ENCODE measurements around the gene PTPRF.

PTPRF gene

DNA sequence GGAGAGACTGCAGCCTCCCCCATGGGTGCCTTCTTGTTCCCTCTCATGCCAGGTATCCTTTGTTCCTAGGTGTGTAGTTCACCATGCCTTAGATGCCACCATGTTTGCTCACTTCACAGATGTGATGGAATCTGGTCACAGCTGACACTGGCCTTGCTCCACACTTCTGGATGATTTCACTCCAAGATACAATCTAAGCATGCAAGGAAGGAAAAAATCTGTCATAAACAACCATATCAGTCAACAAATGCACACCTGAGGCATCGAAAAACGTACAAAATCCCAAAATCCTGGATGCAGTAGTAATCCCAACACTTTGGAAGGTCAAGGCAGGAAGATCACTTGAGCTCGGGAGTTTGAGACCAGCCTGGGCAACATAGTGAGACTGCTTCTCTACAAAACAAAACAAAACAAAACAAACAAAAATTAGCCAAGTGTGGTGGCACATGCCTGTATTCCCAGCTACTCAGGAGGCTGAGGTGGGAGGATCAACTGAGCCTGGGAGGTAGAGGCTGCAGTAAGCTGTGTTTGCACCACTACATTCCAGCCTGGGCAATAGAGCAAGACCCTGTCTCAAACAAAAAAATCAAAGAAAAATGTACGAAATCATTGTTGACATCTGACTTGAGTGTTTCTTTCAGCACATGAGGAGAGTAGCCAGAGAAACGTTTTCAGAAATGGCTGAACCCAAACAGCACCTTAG lies 17.1 kb upstream of the PTPRF start:
- DNase-seq: no peak

DNA sequence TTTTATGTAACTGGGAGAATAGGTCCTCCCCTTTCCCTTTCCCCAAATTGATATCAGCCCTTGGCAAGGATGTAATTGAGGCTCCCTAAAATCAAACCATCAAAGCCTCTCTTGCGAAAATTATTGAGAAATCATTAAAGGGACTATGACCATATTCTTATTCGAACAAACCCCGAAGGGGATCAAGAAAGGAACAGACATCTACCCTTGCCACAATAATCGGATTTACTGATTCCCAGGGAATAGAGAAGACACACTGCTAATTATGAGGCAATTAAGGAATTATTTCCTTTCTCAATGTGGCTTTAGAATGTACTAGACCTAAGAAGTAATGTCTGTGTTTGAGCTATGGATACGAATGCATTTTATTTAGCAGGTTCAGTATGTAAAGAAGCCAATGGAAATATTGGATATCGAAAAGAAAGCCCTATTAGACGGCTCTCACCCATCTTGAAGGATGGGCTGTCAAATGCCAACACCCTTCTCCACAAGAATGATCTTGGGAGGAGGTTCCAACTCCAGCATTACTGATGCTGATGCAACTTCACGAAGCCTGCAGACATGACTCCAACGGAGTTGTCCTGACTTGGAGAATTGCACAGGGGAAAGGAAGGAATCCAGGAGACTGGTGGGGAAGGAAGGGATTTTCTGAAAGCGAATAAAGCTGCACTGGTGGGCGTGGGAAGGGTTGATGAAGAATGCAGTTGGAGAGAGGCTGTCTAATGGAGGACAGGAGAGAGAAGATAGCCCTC lies 11.6 kb upstream of the PTPRF start:
- no peak for DNase-seq

DNA sequence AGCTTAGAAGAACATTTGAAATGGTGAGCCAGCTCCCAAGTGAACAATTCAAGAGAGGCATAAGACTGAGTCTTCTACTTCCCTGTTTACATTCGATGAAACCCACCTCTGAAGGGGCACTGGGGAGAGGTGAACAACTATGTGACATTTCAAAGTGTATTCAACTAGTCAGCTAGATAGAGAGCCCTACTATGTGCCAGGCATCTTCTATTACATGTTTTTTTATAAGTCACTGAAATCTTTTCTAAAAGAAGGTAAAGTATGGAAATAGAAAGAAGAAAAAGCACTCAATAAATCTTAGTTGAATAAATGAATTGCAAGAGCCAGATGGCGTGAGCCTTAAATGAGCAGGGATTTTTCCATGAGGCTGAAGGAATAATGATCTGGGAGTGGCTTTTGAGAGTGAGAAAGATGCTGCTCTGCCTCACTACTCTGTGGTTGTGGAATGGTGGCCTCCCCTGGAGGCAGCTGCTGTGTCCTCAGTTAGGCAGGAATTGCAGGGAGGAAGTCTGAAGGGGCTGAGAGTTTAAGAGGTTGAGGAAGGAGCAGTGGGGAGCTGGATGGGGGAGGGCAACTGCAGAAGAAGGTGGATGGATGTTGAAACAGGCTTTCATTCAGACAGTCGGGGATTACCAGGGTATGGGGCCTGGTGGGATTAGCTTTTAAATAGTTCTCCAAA lies 10.4 kb upstream of the PTPRF start:
- no peak for DNase-seq

DNA sequence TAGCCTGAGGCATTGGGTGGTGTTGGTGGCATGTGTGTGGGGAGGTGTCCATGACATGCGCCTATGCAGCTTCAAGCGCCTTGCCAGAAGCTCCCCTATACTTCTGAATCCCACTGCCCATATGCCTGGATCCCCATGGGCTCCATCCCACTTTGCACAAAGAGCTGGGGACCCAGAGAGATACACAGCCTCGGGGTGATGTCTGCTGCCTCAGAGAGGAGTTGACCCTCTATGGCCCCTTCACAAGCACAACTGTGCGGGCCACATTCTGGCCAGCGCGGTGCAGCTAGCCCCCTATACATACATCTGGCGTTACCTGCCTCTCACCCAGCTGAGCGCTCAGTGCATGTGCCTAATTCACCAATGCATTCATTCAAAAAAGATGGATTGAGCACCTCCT lies 9.6 kb upstream of the PTPRF start:
- no peak for DNase-seq

DNA sequence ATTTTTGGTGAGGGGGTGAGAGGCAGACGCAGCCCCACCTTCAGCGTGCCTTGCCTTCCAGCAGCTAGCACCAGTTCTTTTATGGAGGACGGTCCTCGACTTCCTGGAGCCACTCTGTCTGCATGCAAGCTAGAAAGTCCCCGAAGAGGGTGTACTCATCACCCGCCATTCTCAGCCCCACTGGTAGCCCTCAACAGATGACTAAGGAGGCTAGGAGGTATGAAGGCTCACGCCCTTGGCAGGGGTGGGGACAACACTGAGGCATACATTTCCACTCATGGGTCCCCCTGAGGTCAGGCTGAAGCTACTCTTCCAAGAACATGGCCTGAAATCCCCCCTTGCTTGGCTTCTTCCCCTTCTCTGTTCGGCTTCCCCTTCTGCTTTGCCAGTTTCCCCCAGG lies 8.9 kb upstream of the PTPRF start:
- no peak for DNase-seq

DNA sequence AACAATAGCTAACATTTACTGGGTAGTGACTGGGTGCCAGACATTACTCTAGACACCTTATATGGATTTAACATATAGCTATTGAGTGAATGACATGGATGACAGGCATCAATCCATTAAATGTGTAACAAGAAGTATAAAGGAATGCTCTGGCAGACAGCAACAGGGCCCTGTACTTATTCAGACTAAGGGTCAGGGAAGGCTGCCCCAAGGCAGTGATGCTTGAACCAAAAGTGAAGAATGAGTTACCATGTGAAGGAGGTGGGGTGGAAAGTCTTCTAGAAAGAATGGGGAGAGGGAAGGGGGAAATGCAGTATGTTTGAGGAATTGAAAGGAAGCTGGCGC lies 8.3 kb upstream of the PTPRF start:
- no peak for DNase-seq

DNA sequence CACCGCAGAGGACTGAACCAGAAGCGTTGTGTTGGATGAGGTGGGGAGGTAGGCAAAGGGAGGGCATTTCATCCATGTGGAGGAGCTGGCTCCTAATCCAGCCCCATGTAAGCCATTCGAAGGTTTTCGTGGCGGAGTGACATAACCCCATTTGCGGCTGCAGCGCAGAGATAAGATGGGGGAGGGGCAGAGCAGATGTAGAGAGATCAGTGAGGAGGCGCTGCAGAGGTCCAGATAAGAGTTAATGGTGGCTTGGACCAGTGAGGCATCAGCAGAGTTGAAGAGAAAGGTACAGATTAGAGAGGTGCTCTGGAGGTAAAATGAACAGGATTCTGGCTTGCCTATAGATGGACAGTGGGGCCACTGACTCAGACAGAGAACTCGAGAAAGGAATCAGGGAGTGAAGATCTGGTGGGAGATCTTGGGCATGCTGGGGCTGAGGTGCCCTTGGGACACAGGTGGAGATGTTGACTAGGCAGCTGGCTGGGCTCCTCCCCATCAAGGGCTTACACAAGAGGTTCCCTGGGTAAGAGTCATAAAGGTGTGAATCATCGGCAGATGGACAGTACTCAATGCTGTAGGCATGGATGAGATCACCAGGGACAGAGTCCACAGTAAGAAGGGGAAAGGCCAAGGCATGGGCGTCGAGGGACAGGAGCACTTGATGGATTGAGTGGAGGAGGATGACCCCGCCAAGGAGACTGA lies 7.8 kb upstream of the PTPRF start:
- no peak for DNase-seq

DNA sequence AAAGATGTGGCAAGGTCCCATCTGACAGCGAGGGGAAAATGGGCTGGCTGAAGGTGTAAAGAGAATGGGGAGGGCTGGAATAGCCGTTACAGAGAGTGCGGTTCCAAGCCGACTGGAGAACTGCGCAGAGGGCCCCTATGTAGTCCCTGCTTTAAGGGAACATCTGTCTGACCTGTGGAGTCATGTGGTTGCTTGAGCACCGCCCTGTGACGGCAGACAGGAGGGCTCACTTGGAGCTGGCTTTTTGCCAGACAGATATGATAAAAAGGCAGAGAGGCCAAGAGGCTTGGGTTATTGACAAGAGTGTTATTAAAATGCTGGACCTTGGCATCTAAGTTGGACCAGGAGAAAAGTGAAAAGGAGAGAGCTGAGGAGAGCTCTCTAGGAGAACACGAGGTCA lies 5.9 kb upstream of the PTPRF start:
- no peak for DNase-seq

DNA sequence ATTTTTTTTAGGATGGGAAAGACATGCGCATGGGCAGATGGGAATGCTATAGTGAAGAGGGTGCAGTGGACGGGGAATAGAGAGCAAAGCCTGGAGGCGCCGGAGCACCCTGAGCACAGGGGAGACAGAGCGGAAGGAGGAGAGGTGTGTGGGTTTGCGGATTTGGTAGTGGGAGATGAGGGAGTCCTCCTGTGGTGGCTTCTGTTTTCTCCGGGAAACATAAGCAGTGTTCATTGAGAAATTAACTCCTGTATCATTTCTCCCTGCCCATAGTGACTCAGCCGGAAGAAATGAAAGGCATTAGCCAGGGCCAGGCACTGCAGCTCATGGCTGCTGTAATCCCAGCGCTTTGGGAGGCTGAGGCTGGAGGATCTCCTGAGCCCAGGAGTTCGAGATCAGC lies 4.7 kb upstream of the PTPRF start:
- no peak for DNase-seq

DNA sequence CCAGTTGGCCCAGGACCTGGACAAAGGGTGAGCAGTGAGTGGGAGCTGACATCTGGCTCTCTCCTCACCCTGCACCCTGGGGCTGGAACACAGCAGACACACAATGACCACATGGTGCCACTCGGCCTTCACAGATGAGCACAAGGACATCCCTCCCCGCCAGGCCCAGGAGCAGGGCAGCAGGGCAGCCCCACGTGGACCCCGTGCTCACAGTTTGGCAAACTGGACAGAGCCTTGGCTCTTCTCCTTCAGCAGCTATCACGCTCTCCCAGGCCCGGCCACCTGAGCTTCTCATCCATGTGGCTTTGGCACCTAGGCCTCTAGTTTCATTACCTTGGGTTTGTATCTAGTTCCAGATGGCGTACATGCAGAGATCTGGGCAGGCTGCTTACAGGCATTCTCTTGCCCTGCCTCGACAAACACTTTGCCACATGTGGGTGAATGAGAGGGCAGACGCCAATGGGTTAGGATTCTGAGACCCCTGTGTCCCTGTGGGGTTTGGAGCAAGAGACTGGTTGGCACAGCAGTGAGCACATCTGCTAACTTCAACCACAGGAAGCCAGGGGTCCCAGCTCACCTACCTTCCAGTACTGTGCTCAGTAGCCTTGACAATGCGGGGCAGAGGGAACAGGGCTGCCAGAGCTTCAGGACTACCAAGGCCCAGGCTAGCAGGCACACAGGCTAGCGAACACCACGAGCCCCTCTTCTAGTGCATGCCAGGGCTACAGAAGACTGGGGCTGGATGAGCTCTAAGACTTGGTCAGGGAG lies 3.4 kb upstream of the PTPRF start:
- no peak for DNase-seq

DNA sequence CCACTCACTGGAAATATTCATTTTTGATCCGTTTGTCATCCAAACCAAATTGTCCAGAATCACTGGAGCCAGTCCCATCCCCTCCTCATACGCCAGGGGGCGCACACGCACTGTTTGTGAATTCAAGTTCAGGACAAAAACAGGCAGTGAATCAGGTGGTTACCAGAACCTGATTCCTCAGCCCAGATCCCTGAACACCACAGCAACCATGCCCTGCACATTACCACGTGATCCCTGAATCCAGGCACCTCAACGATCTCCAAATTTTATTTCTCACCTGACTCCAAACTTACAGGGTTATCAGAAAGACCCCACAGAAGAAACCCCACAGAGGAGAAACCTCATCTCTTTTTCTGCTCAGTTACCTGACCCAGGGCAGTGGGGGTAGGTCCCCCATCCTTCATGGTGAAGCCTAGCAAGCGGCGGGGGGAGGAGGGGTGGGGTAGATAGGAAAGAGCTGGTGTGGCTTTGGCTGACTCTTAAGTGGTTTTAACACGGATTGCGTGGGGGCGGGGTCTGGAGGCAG lies 1.4 kb upstream of the PTPRF start:
- DNase-seq: peak; percentile 96

DNA sequence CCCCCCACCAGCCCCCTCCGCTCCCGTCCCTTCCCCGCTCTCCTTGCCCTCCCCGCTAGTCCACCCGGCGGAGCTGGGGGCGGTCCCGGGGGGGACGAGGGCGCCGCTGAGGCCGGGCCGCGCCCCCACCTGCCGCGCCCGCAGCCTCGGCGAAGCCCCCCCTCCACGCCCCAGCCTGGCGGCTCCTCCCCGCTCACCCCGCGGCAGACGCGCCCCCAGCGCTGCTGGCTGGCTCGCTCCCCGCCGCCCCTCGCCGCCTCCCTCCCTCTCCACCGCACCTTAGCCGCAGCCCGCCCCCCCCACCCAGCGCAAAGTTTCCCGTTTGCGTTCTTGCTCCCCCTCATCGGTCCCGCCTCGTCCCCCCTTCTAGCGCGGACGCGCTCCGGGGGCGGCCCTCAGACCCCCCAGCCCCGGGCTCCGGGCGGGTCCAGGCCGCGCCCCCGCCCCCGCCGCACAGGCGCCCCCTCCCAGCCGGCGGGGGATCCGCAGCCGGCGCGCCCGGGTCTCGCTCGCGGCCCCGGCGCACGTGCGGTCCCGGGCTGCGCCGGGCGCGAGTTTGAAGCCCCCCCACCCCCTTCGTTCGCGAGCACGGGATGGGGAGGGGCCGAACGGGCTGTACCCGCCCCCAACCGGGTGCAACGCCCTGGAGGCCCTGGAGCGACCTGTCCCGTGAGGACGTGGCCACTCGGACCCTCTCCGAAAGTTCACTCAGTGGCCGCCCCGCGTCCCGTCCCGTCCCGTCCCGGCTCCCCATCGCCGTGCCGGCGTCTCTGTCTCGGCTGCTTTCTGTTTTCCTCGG lies 623 bp downstream of the PTPRF start:
- peak; percentile 59 for DNase-seq

DNA sequence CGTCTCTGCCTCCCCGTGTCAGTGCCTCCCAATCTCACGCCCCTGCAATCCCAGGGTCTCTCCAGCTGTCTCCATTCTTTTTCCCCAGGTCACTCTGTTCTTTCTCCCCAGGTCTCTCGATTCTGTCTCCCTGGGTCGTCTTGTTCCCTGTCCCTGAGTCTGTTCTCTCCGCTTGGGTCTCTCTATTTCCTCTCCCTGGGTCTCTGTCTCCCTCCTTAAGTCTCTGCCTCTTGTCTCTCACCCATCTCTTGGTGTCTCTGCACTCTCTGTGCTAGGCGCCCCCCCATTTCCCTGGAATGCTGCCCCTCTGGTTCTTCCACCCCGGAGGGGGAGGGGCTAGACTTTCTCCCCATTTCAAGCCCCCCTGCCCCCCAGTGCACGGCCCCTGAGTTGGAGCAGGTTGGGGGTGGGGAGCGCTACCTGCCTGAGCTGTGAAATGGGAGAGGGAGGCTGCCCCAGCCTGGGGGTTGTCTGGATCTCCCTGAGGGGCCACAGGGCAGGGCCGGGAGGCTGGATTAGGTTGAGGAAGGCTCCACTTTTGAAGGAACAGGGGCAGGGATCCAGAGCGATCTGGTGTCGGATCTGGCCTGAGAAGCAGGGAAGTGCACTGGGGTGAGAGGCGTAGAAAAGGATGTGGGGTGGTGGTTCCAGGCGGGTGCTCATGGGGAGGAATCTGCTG lies 1.4 kb downstream of the PTPRF start:
- DNase-seq: no peak

DNA sequence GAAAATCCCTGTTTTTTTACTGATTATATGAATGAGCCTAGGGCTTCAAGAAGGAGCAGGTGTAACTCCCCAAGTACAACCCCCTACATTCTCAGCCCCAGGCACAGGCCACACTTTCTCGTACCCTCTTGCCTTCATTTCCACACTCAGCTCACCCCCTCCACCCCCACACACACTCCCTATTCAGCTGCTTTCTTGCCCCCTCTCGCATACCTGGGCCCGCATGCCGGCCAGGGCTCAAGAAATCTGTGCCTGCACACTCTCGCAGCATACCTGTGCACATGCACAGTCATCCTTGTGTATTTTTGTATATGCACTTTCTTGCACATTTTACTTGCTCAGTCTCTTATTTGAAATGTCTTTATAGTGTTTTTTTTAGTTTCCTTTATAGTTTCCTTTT lies 2.0 kb downstream of the PTPRF start:
- DNase-seq: no peak

DNA sequence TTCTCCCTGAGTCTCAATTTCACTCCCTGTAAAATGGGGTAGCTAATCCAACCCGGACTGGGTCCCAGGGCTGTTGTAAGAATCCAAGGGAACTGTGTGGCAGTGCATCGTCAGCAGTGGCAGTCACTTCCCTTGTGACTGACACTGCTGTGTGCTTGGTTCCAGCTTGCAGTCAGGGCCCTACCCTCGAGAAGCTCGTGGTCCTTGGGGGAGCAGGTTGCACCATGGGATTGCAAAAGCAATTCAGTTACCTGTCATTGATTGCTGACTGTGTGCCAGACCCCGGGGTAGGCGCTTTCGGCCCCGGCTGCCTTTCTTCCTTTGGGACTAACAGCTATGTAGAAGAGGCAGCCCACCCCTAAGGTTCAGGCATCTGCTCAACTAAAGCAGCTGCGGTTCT lies 2.9 kb downstream of the PTPRF start:
- DNase-seq: no peak

DNA sequence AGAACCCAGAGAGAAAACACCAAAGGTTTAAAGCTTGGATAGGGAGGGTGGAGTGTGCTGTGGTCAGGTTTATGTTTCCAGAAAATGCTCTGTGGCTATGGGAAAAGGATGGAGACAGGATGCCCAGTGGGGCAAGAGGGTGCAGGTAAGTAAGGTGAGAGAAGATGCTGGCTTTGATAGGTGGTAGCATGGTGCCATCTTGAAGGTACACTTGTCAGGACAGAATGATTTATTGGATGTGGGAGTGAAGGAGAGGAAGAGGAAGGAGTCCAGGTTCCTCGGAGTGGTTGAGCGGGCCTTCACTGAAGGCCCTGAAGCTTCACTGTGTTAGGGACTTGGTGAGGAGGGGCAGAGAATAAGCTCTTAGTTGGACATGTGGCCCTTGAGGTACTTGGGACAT lies 3.6 kb downstream of the PTPRF start:
- DNase-seq: no peak

DNA sequence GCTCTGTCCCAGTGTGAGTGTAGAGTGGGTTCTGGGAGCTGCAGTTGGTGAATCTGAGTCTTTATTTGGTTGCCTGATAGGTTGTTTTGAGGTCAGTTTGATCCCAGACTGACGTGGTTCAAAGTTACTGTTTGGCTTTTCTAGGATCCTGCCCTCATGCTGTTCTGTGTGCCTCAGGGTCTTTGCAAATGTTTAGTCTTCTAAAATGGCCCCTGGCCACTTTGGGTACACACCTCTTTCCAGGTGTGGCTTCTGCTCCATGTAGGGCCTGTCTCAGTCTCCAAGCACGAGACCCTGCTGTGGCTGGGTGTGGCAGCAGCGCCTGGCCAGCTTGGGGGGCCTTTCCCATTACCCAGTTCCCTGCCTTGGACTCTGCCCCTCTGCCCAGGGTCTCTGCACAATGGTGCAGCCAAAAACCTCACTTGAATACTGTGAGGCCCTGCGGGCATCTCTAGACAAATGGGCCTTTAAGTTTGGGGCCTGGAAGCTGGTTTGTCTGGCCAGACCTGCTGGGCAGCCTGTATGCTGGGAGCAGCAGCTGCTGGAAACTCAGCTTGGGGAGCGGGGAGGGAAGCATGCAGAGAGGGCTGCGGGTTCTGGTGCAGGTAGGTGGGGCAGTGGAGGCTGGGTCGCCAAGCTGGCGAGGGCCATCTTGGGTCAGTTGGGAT lies 5.6 kb downstream of the PTPRF start:
- DNase-seq: no peak

DNA sequence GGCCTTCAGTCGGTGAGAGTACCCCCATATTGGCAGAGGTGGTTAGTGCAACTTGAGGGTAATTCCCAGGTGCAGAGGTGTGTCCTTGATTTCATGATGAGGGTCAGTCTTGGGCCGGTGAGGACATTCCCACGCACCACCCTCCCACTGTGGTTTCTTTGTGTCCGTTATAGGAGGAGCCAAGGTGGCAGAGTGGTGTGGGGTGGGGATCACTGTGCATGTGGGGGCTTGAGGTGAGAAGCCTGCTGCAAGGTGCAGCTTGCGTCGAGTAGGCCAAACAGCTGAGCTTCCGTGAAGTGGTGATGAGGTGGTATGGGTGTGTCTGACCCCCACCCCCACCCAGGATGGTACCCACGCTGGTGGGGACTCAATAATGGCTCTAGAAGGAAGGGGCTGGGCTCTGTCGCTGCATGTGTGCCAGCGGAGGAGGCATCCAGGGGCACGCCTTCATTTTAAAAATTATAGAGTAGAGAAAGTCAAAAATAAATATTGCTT lies 6.2 kb downstream of the PTPRF start:
- DNase-seq: no peak

DNA sequence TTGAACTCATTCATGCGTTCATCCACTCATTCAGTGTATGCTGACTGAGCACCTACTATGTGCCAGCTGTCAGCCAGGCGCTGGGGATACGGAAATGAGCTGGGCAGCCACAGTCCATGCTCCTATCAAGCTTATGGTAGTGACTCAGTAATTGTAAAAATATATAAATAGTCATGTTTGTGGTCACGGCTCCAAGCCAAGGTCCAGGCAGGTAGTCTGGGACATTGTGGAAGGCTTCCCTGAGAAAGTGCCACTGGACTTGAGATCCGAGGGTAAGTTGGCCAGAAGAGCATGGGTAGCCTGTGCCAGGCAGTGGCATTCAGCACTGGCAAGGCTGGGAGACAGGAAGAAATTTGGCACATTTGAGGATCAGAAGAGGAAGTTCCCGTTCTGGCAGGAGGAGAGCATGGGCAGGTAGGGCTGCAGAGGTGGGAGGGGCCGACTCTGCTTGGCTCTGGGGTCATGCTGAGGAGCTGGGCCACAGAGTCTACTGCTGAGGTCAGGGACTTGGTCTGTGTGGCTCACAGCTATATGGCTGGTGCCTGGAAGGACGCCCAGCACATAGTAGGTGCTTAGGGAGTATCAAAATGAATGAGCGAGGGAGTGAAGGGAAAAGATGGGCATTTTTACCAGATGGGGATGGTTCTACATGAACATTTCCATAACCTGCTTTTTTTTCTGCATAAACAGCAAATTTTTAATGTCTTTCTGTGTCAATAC lies 6.9 kb downstream of the PTPRF start:
- no peak for DNase-seq

DNA sequence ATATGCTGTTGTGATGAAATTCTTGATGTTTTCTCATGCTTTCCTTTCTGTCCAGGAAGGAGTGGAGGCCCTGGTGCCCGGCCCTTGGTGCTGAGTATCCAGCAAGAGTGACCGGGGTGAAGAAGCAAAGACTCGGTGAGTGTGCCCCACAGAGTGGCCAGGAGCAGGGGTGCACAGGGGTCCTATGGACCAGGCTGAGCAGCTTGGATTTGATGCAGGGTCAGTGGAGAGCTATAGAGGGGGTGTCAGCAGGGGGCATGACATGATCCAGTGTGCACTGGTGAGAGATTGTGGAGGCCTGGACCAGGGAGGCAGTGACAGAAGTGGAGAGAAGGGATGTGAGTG lies 7.4 kb downstream of the PTPRF start:
- DNase-seq: no peak

Data from eye (tissue), 1 donor.